ENCODE measurements around the gene MFN2. TPM values are rescaled to one million over a fixed set of nuclear protein-coding genes. Genes with fewer than 3 reads are reported as not detected.
A peak's percentile ranks its signal among the peaks of the same experiment; 100 is the strongest.

Gene MFN2
- total and polyA plus RNA-seq, 9 of the 15 experiments (the other 6 are each of a cell fraction or from before 2014, with no cell fraction given), result 10.5 to 158 (median 87.1) TPM

- TF ChIP-seq TFAP4 (CRISPR knock-in tag; IDR thresholded peaks at IDR 0.05; ENCODE audit: borderline replicate concordance) (peak; percentile 51; the same call in 1 of the 2 replicates), MCM3 (IDR thresholded peaks at IDR 0.05) (no peak), NR2F6 (CRISPR knock-in tag; IDR thresholded peaks at IDR 0.05) (no peak), SRSF9 (IDR thresholded peaks at IDR 0.05; ENCODE audit: borderline replicate concordance, low read depth, low read length) (no peak), YBX1 (IDR thresholded peaks at IDR 0.05) (no peak), BHLHE40 (IDR thresholded peaks at IDR 0.05; ENCODE audit: low read length) (peak; percentile 13; the same call in 1 of the 2 replicates), POLR2G (IDR thresholded peaks at IDR 0.05; ENCODE audit: low read depth, low read length) (peak; percentile 97), JUND (IDR thresholded peaks at IDR 0.05; ENCODE audit: borderline replicate concordance, low read depth, low read length) (peak; percentile 15), JUND (tag; IDR thresholded peaks at IDR 0.05; ENCODE audit: borderline replicate concordance, low read depth, low read length) (no peak), NFATC3 (IDR thresholded peaks at IDR 0.05) (no peak), ARID2 (IDR thresholded peaks at IDR 0.05) (peak; percentile 6; the same call in 1 of the 2 replicates), CBX2 (IDR thresholded peaks at IDR 0.05; ENCODE audit: insufficient read depth, low read length, poor library complexity, severe bottlenecking) (no peak), SP1 (CRISPR knock-in tag; IDR thresholded peaks at IDR 0.05) (peak; percentile 87), ELF4 (CRISPR knock-in tag; IDR thresholded peaks at IDR 0.05) (no peak), SMARCA4 (IDR thresholded peaks at IDR 0.05) (no peak; the same call in 1 of the 2 replicates), TSHZ1 (CRISPR knock-in tag; IDR thresholded peaks at IDR 0.05) (no peak), PCBP2 (IDR thresholded peaks at IDR 0.05; ENCODE audit: low read depth, low read length, poor library complexity, severe bottlenecking) (no peak), HNRNPUL1 (IDR thresholded peaks at IDR 0.05; ENCODE audit: low read length) (no peak), ELF1 (tag; IDR thresholded peaks at IDR 0.05) (peak; percentile 31; the same call in 1 of the 2 replicates)
Measured at GRCh38 chr1:11934302-11935056, 45.8 kb upstream of the MFN2 start, which contains the start of gene PLOD1 (continued).
